GM12875 (cell line): ENCODE data around the gene GLI1.
"Not testable (repeated sequence)": the region's sequence is repeated elsewhere in the genome, so short reads cannot be mapped to it uniquely, and the experiment has no call there.

Experiments
- H3K4me3 ChIP-seq: one replicate; pipeline ENCODE4 v1.5.1; 2011; ENCODE audit warnings: low read depth, low read length, control low read depth
- TF ChIP-seq, protein P1 (sequence below): IDR thresholded peaks from 2 replicates; pipeline ENCODE4 v1.5.1; 2011; ENCODE audit warnings: low read depth, mild to moderate bottlenecking, control low read depth, inconsistent platforms, low read length, moderate library complexity, borderline replicate concordance; ENCODE audit not compliant: insufficient read depth

GLI1 gene

GRCh38 chr12:57496822-57497221 is 37.2 kb downstream of the GLI1 start:
- no peak overlapping the region for H3K4me3 ChIP-seq
- TF ChIP-seq, protein P1, sequence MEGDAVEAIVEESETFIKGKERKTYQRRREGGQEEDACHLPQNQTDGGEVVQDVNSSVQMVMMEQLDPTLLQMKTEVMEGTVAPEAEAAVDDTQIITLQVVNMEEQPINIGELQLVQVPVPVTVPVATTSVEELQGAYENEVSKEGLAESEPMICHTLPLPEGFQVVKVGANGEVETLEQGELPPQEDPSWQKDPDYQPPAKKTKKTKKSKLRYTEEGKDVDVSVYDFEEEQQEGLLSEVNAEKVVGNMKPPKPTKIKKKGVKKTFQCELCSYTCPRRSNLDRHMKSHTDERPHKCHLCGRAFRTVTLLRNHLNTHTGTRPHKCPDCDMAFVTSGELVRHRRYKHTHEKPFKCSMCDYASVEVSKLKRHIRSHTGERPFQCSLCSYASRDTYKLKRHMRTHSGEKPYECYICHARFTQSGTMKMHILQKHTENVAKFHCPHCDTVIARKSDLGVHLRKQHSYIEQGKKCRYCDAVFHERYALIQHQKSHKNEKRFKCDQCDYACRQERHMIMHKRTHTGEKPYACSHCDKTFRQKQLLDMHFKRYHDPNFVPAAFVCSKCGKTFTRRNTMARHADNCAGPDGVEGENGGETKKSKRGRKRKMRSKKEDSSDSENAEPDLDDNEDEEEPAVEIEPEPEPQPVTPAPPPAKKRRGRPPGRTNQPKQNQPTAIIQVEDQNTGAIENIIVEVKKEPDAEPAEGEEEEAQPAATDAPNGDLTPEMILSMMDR: no peak

GRCh38 chr12:57497223-57498131 is 37.9 kb downstream of the GLI1 start:
- TF ChIP-seq, protein P1: no peak
- H3K4me3 ChIP-seq: no peak overlapping the region

DNA sequence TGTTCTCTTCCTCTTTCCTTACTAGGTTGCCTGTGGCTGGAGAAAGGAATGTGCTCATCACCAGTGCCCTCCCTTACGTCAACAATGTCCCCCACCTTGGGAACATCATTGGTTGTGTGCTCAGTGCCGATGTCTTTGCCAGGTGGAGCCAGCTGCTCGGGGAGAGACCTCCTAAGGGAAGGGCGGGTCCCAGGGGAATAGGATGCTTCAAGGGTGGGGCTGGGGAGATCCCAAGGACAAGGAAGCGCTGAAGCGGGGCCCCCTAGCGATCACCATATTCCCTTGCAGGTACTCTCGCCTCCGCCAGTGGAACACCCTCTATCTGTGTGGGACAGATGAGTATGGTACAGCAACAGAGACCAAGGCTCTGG is 38.5 kb downstream of the GLI1 start:
- no peak overlapping the region for H3K4me3 ChIP-seq
- TF ChIP-seq, protein P1: no peak

GRCh38 chr12:57498571-57498970 is 39.0 kb downstream of the GLI1 start:
- TF ChIP-seq, protein P1: no peak
- H3K4me3 ChIP-seq: no peak overlapping the region

DNA sequence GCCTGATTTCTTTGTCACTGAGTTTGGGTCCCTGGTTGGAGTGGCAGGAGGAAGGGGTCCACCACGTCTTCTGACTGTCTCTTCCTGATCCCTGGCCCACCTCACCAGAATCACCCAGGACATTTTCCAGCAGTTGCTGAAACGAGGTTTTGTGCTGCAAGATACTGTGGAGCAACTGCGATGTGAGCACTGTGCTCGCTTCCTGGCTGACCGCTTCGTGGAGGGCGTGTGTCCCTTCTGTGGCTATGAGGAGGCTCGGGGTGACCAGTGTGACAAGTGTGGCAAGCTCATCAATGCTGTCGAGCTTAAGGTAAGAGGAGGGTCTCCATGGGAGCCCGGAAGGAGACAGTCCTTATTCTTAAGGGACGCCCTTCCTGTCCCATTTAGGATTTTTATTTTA is 40.6 kb downstream of the GLI1 start:
- TF ChIP-seq, protein P1: no peak
- H3K4me3 ChIP-seq: no peak overlapping the region

- H3K4me3 ChIP-seq: not testable (repeated sequence)
Observed at GRCh38 chr12:57502311-57502969, 42.9 kb downstream of the GLI1 start.

DNA sequence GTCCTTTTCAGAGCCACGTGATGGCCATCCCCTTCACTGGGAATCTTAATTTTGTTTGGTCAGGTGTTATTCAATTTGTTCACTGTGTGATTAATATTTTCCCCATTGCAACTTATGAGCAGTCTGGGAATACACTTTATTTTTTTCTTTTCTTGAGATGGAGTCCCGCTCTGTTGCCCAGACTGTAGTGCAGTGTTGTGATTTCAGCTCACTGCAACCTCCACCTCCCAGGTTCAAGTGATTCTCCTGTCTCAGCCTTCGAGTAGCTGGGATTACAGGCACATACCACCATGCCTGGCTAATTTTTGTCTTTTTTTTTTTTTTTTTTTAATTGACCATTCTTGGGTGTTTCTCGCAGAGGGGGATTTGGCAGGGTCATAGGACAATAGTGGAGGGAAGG is 47.0 kb downstream of the GLI1 start:
- not testable (repeated sequence) for H3K4me3 ChIP-seq

DNA sequence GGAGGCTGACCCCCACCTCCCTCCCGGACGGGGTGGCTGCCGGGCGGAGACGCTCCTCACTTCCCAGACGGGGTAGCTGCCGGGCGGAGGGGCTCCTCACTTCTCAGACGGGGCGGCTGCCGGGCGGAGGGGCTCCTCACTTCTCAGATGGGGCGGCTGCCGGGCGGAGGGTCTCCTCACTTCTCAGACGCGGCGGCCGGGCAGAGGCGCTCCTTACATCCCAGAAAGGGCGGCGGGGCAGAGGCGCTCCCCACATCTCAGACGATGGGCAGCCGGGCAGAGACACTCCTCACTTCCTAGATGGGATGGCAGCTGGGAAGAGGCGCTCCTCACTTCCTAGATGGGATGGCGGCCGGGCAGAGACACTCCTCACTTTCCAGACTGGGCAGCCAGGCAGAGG is 48.2 kb downstream of the GLI1 start:
- not testable (repeated sequence) for H3K4me3 ChIP-seq
